ENCODE results near the gene CFAP52. TPM values are rescaled to one million over a fixed set of nuclear protein-coding genes. Genes with fewer than 3 reads are reported as not detected.

The CFAP52 gene
- total RNA-seq, 1 experiment from 2014 or later, result 0.47 TPM

DNA sequence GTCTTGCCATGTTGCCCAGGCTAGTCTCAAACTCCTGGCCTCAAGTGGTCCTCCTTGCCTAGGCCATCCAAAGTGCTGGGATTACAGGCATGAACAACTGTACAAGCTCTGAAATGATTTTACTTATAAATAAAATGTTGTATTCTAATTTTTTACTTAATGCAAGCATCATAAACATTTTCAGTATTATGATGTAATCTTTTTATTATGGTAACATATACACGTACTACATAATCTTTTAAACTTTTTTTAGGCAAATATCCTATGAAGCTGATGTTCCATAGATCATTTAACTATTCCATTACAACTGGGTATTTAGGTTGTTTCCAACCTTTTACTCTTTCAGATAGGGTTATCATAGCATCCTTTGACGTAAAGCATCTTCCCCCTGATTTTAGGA, 35.1 kb downstream of the CFAP52 start:
- TF ChIP-seq, protein P1, sequence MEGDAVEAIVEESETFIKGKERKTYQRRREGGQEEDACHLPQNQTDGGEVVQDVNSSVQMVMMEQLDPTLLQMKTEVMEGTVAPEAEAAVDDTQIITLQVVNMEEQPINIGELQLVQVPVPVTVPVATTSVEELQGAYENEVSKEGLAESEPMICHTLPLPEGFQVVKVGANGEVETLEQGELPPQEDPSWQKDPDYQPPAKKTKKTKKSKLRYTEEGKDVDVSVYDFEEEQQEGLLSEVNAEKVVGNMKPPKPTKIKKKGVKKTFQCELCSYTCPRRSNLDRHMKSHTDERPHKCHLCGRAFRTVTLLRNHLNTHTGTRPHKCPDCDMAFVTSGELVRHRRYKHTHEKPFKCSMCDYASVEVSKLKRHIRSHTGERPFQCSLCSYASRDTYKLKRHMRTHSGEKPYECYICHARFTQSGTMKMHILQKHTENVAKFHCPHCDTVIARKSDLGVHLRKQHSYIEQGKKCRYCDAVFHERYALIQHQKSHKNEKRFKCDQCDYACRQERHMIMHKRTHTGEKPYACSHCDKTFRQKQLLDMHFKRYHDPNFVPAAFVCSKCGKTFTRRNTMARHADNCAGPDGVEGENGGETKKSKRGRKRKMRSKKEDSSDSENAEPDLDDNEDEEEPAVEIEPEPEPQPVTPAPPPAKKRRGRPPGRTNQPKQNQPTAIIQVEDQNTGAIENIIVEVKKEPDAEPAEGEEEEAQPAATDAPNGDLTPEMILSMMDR (conservative IDR thresholded peaks at IDR 0.05; ENCODE audit: low read depth, low read length), result no peak
- no peak for TF ChIP-seq EZH2phosphoT487 (IDR thresholded peaks at IDR 0.05; ENCODE audit: borderline replicate concordance, low read length)
- no peak for TF ChIP-seq EZH2 (IDR thresholded peaks at IDR 0.05; ENCODE audit: low read length, unreplicated experiment)
- no peaks in the 10 kb centered on the region for H3K9me3 ChIP-seq (ENCODE audit: low read length)
- ChIA-PET CTCF (no interaction called here), POLR2A (ENCODE audit: unreplicated experiment) (no interaction called here)
- no TSS peak for BruUV-seq (replicated peaks)
- ATAC-seq (no peak), DNase-seq (no peak)
- no peaks in the 10 kb centered on the region for H4K20me1 ChIP-seq (ENCODE audit: low read length)
- H3K4me2 ChIP-seq (ENCODE audit: low read length), result no peak overlapping the region
- intact Hi-C loops (cut with micrococcal nuclease), result no loop called here
- no peaks in the 10 kb centered on the region for H3K27me3 ChIP-seq (ENCODE audit: low read length)
- no peaks in the 10 kb centered on the region for H3K36me3 ChIP-seq (ENCODE audit: low read depth, low read length)
- H3F3A ChIP-seq (ENCODE audit: low read length, unreplicated experiment), result no peaks in the 10 kb centered on the region
- no peak overlapping the region for H3K4me3 ChIP-seq (ENCODE audit: low read length)
- no peak overlapping the region for H2AFZ ChIP-seq (ENCODE audit: low read length)
- H3K9ac ChIP-seq (ENCODE audit: low read length), result no peak overlapping the region
- H3K27ac ChIP-seq (ENCODE audit: low read length), result no peak overlapping the region
- H3K9me2 ChIP-seq (replicated peaks; ENCODE audit: low read length), result no peaks in the 10 kb centered on the region
- no peaks in the 10 kb centered on the region for H3K4me1 ChIP-seq (ENCODE audit: insufficient read depth, low read length)
- no peaks in the 10 kb centered on the region for H3K79me2 ChIP-seq (ENCODE audit: low read length)

DNA sequence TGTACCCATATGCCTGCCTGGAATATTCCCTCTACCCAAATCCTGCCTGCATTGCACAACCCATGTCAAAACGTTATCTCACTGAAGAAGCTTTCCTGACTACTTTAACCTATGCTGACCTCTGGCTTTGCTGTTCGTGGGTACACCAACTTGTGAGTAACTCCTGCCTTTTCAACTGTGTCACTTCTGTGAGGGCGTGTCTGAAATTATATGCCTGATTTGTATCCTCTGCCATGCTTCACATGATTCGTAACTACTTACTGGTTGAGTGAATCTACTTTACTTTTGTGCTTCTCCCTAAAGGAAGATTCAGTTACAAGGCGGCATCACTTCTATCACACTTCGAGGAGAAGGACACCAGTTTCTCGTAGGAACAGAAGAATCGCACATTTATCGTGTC, 35.6 kb downstream of the CFAP52 start:
- Histone ChIP-seq H4K20me1 (ENCODE audit: low read length) (no peaks in the 10 kb centered on the region), H2AFZ (ENCODE audit: low read length) (no peak overlapping the region), H3K4me2 (ENCODE audit: low read length) (no peak overlapping the region), H3K9me3 (ENCODE audit: low read length) (no peaks in the 10 kb centered on the region), H3K79me2 (ENCODE audit: low read length) (no peaks in the 10 kb centered on the region), H3K4me1 (ENCODE audit: insufficient read depth, low read length) (no peaks in the 10 kb centered on the region), H3K9ac (ENCODE audit: low read length) (no peak overlapping the region), H3K27me3 (ENCODE audit: low read length) (no peaks in the 10 kb centered on the region), H3K9me2 (replicated peaks; ENCODE audit: low read length) (no peaks in the 10 kb centered on the region), H3K36me3 (ENCODE audit: low read depth, low read length) (no peaks in the 10 kb centered on the region), H3K4me3 (ENCODE audit: low read length) (no peak overlapping the region), H3K27ac (ENCODE audit: low read length) (no peak overlapping the region), H3F3A (ENCODE audit: low read length, unreplicated experiment) (no peaks in the 10 kb centered on the region)
- no peak for ATAC-seq
- ChIA-PET POLR2A (ENCODE audit: unreplicated experiment) (no interaction called here), CTCF (no interaction called here)
- intact Hi-C loops (cut with micrococcal nuclease), result no loop called here
- no peak for DNase-seq
- TF ChIP-seq EZH2 (IDR thresholded peaks at IDR 0.05; ENCODE audit: low read length, unreplicated experiment) (no peak), EZH2phosphoT487 (IDR thresholded peaks at IDR 0.05; ENCODE audit: borderline replicate concordance, low read length) (no peak)
- TF ChIP-seq, protein P1 (conservative IDR thresholded peaks at IDR 0.05; ENCODE audit: low read depth, low read length), result no peak
- BruUV-seq (replicated peaks), result no TSS peak

DNA sequence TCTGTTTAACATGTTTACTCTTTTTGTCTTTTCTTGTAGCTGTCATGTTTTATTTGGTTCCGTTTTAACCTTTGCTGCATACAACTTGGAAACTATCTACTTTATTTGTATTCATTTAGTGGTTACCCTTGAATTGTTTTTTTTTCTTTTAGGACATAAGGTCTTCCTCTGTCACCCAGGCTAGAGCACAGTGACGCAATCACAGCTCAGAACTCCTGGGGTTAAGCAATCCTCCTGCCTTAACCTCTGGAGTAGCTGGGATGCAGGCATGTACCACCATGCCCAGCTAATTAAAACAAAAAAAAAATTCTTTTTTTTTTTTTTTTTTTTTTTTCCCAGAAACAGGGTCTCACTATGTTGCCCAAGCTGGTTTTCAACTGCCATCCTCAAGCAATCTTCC, 39.0 kb downstream of the CFAP52 start:
- DNase-seq (no peak), ATAC-seq (no peak)
- no peaks in the 10 kb centered on the region for H3K27me3 ChIP-seq (ENCODE audit: low read length)
- H3K9me2 ChIP-seq (replicated peaks; ENCODE audit: low read length), result no peaks in the 10 kb centered on the region
- no peak overlapping the region for H3K4me3 ChIP-seq (ENCODE audit: low read length)
- H3K36me3 ChIP-seq (ENCODE audit: low read depth, low read length), result no peaks in the 10 kb centered on the region
- TF ChIP-seq, protein P1 (conservative IDR thresholded peaks at IDR 0.05; ENCODE audit: low read depth, low read length), result no peak
- TF ChIP-seq EZH2phosphoT487 (IDR thresholded peaks at IDR 0.05; ENCODE audit: borderline replicate concordance, low read length), result no peak
- no peak for TF ChIP-seq EZH2 (IDR thresholded peaks at IDR 0.05; ENCODE audit: low read length, unreplicated experiment)
- no peak overlapping the region for H2AFZ ChIP-seq (ENCODE audit: low read length)
- no peaks in the 10 kb centered on the region for H3K79me2 ChIP-seq (ENCODE audit: low read length)
- no peaks in the 10 kb centered on the region for H4K20me1 ChIP-seq (ENCODE audit: low read length)
- no peak overlapping the region for H3K9ac ChIP-seq (ENCODE audit: low read length)
- H3K4me2 ChIP-seq (ENCODE audit: low read length), result no peak overlapping the region
- no TSS peak for BruUV-seq (replicated peaks)
- POLR2A ChIA-PET (ENCODE audit: unreplicated experiment), result no interaction called here
- intact Hi-C loops (cut with micrococcal nuclease), result no loop called here
- no peaks in the 10 kb centered on the region for H3K4me1 ChIP-seq (ENCODE audit: insufficient read depth, low read length)
- CTCF ChIA-PET, result no interaction called here
- no peaks in the 10 kb centered on the region for H3F3A ChIP-seq (ENCODE audit: low read length, unreplicated experiment)
- no peaks in the 10 kb centered on the region for H3K9me3 ChIP-seq (ENCODE audit: low read length)
- H3K27ac ChIP-seq (ENCODE audit: low read length), result no peak overlapping the region
